GM23338 (cell line): Measurements from ENCODE around the gene ORAI3. TPM values are rescaled to one million over a fixed set of nuclear protein-coding genes. Genes with fewer than 3 reads are reported as not detected.

Experiments
- ATAC-seq: fragments of 200-7000 bp; cut with Tn5 transposase; 3 replicates; pipeline ENCODE4 v1.9.1; 2020
- DNase-seq: peaks from one replicate; pipeline ENCODE4 v3.0.0-alpha.2; 2015; ENCODE audit warnings: low spot score
- H2AFZ ChIP-seq: fragments of 200-600 bp; sonication (generic); 2 replicates; pipeline ENCODE4 v1.8.0; 2016; ENCODE audit warnings: antibody characterized with exemption, mild to moderate bottlenecking, moderate library complexity
- H3F3A ChIP-seq: fragments of 200-600 bp; sonication (generic); replicated peaks from 2 replicates; pipeline ENCODE4 v1.8.0; 2017; ENCODE audit warnings: antibody characterized with exemption, mixed run types, low read depth
- H3K27ac ChIP-seq: fragments of 200-600 bp; sonication (generic); 2 replicates; pipeline ENCODE4 v1.6.1; 2016; ENCODE audit warnings: low read depth
- H3K27me3 ChIP-seq: fragments of 200-600 bp; sonication (generic); 2 replicates; pipeline ENCODE4 v1.8.0; 2016; ENCODE audit warnings: mild to moderate bottlenecking, mixed run types, moderate library complexity; ENCODE audit not compliant: insufficient read depth
- H3K36me3 ChIP-seq: fragments of 200-600 bp; sonication (generic); 2 replicates; pipeline ENCODE4 v1.8.0; 2016; ENCODE audit warnings: mild to moderate bottlenecking; ENCODE audit not compliant: insufficient read depth
- H3K4me1 ChIP-seq: fragments of 200-600 bp; sonication (generic); 2 replicates; pipeline ENCODE4 v1.8.0; 2016; ENCODE audit warnings: mild to moderate bottlenecking, moderate library complexity; ENCODE audit not compliant: insufficient read depth
- H3K4me2 ChIP-seq: fragments of 200-600 bp; sonication (generic); 2 replicates; pipeline ENCODE4 v1.7.1; 2017; ENCODE audit warnings: mixed run types
- H3K4me3 ChIP-seq: fragments of 200-600 bp; sonication (generic); 2 replicates; pipeline ENCODE4 v1.6.1; 2016; ENCODE audit warnings: mixed run types
- H3K79me2 ChIP-seq: fragments of 200-600 bp; sonication (generic); replicated peaks from 2 replicates; pipeline ENCODE4 v1.8.0; 2017; ENCODE audit warnings: mild to moderate bottlenecking; ENCODE audit not compliant: insufficient read depth
- H3K9me2 ChIP-seq: fragments of 200-600 bp; sonication (generic); 2 replicates; pipeline ENCODE4 v1.8.0; 2017; ENCODE audit not compliant: insufficient read depth
- H4K20me1 ChIP-seq: fragments of 200-600 bp; sonication (generic); replicated peaks from 2 replicates; pipeline ENCODE4 v1.8.0; 2017; ENCODE audit warnings: mild to moderate bottlenecking; ENCODE audit not compliant: insufficient read depth
- H3K27ac Mint-ChIP-seq: 2 replicates; pipeline ENCODE4 v1.8.0; 2020; ENCODE audit warnings: inconsistent platforms, mild to moderate bottlenecking, moderate library complexity, mixed read lengths
- H3K27me3 Mint-ChIP-seq: 3 replicates; pipeline ENCODE4 v1.8.0; 2022; ENCODE audit warnings: low read depth, mild to moderate bottlenecking, moderate library complexity, mixed read lengths, inconsistent platforms; ENCODE audit not compliant: insufficient read depth, poor library complexity
- H3K36me3 Mint-ChIP-seq: 3 replicates; pipeline ENCODE4 v1.8.0; 2021; ENCODE audit warnings: low read depth, mild to moderate bottlenecking, inconsistent platforms, moderate library complexity, mixed read lengths
- H3K4me1 Mint-ChIP-seq: 3 replicates; pipeline ENCODE4 v1.8.0; 2020; ENCODE audit warnings: mild to moderate bottlenecking, inconsistent platforms, mixed read lengths
- H3K4me3 Mint-ChIP-seq: 3 replicates; pipeline ENCODE4 v1.8.0; 2021; ENCODE audit warnings: moderate library complexity, mild to moderate bottlenecking, inconsistent platforms, mixed read lengths
- H3K9me3 Mint-ChIP-seq: 3 replicates; pipeline ENCODE4 v1.8.0; 2020; ENCODE audit warnings: moderate library complexity, mild to moderate bottlenecking, inconsistent platforms, mixed read lengths
- CREB1 ChIP-seq: fragments of 250-450 bp; sonication (Bioruptor Pico); IDR thresholded peaks from 2 replicates; pipeline ENCODE4 v1.5.0; 2020; ENCODE audit warnings: low read depth, mild to moderate bottlenecking, moderate library complexity
- EZH2 ChIP-seq: fragments of 200-600 bp; sonication (generic); IDR thresholded peaks from one replicate; pipeline ENCODE4 v1.8.0; 2017; ENCODE audit warnings: antibody characterized with exemption, mild to moderate bottlenecking, low read depth; ENCODE audit not compliant: unreplicated experiment
- EZH2phosphoT487 ChIP-seq: fragments of 200-600 bp; sonication (generic); IDR thresholded peaks from one replicate; pipeline ENCODE4 v1.8.1; 2018; ENCODE audit warnings: antibody characterized with exemption; ENCODE audit not compliant: unreplicated experiment
- NANOG ChIP-seq: IDR thresholded peaks from 2 replicates; pipeline ENCODE4 v1.6.1; 2016; ENCODE audit warnings: antibody characterized with exemption, borderline replicate concordance
- POLR2AphosphoS5 ChIP-seq: IDR thresholded peaks from 2 replicates; pipeline ENCODE4 v1.6.1; 2016; ENCODE audit warnings: antibody characterized with exemption, low read depth
- STAT1 ChIP-seq: IDR thresholded peaks from one replicate; pipeline ENCODE4 v1.6.1; 2016; ENCODE audit warnings: antibody characterized with exemption; ENCODE audit not compliant: unreplicated experiment
- ZNF114 ChIP-seq: fragments of 250-450 bp; sonication (Bioruptor Pico); IDR thresholded peaks from 2 replicates; pipeline ENCODE4 v1.5.0; 2020; ENCODE audit warnings: mild to moderate bottlenecking, moderate library complexity
- ZNF331 ChIP-seq: fragments of 250-450 bp; sonication (Bioruptor Pico); IDR thresholded peaks from 2 replicates; pipeline ENCODE4 v1.5.0; 2020; ENCODE audit warnings: low read depth, mild to moderate bottlenecking, moderate library complexity
- polyA plus RNA-seq: library from polyadenylated mRNA; unstranded; fragments of >200 nt; fragmentation: Nextera tagmentation; extraction: Ambion mirVana; gene quantifications from 2 replicates; pipeline ENCODE4 v1.2.1, GENCODE V29; 2016
- total RNA-seq: library from RNA; depleted of rRNA; stranded (reverse); fragments of >200 nt; shearing (Covaris generic); gene quantifications from 2 replicates; pipeline ENCODE4 v1.2.3, GENCODE V29; 2014
- TF ChIP-seq, protein P1 (sequence below): IDR thresholded peaks from one replicate; pipeline ENCODE4 v1.6.1; 2018; ENCODE audit warnings: antibody characterized with exemption; ENCODE audit not compliant: unreplicated experiment
- TF ChIP-seq, protein P2 (sequence below): IDR thresholded peaks from 2 replicates; pipeline ENCODE4 v1.6.1; 2016; ENCODE audit warnings: antibody characterized with exemption
- TF ChIP-seq, protein P3 (sequence below), 2 experiments: fragments of 200-600 bp in 1 of 2; sonication (generic) in 1 of 2; conservative IDR thresholded peaks; 2 replicates each; pipeline versions ENCODE4 v1.5.1 to v1.6.1; 2016 to 2017; ENCODE audit warnings: antibody characterized with exemption in 2 of 2, low read depth in 2 of 2, mild to moderate bottlenecking in 2 of 2, moderate library complexity in 1 of 2

ORAI3 gene
- total and polyA plus RNA-seq, 2 experiments from 2014 or later = 6.9 to 15.9 TPM

DNA sequence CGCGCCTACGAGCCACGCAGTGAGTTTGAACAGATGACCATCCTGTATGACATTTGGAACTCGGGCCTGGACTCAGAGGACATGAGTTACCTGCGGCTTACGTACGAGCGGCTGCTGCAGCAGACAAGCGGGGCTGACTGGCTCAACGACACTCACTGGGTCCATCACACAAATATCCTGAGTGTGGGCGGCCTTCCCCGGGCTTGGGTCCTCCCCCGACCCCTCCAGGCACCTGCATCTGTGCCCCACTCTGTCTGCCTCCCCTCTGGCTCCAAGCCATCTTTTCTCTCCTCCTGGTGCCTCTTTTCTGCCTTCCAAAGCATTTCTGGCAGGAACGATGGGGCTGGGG is 31.1 kb downstream of the ORAI3 start (continued):
- TF ChIP-seq, protein P1, sequence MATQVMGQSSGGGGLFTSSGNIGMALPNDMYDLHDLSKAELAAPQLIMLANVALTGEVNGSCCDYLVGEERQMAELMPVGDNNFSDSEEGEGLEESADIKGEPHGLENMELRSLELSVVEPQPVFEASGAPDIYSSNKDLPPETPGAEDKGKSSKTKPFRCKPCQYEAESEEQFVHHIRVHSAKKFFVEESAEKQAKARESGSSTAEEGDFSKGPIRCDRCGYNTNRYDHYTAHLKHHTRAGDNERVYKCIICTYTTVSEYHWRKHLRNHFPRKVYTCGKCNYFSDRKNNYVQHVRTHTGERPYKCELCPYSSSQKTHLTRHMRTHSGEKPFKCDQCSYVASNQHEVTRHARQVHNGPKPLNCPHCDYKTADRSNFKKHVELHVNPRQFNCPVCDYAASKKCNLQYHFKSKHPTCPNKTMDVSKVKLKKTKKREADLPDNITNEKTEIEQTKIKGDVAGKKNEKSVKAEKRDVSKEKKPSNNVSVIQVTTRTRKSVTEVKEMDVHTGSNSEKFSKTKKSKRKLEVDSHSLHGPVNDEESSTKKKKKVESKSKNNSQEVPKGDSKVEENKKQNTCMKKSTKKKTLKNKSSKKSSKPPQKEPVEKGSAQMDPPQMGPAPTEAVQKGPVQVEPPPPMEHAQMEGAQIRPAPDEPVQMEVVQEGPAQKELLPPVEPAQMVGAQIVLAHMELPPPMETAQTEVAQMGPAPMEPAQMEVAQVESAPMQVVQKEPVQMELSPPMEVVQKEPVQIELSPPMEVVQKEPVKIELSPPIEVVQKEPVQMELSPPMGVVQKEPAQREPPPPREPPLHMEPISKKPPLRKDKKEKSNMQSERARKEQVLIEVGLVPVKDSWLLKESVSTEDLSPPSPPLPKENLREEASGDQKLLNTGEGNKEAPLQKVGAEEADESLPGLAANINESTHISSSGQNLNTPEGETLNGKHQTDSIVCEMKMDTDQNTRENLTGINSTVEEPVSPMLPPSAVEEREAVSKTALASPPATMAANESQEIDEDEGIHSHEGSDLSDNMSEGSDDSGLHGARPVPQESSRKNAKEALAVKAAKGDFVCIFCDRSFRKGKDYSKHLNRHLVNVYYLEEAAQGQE = no peak
- no peak for TF ChIP-seq ZNF114 (CRISPR knock-in tag)
- TF ChIP-seq, protein P2, sequence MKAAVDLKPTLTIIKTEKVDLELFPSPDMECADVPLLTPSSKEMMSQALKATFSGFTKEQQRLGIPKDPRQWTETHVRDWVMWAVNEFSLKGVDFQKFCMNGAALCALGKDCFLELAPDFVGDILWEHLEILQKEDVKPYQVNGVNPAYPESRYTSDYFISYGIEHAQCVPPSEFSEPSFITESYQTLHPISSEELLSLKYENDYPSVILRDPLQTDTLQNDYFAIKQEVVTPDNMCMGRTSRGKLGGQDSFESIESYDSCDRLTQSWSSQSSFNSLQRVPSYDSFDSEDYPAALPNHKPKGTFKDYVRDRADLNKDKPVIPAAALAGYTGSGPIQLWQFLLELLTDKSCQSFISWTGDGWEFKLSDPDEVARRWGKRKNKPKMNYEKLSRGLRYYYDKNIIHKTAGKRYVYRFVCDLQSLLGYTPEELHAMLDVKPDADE = no peak
- TF ChIP-seq POLR2AphosphoS5 = no peak
- no peak for TF ChIP-seq CREB1

DNA sequence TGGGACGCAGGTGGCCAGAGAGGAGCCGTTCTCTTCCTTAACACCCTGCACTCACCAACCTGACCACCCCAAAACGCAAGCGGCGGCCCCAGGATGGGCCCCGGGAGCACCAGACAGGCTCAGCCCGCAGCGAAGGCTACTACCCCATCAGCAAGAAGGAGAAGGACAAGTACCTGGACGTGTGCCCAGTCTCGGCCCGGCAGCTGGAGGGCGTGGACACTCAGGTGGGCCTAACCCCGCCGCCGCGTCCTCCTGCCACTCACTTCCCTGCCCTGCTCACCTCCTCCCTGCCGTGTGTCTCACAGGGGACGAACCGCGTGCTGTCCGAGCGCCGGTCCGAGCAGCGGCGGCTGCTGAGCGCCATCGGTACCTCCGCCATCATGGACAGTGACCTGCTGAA is 31.6 kb downstream of the ORAI3 start:
- no peak for TF ChIP-seq CREB1
- TF ChIP-seq, protein P3, sequence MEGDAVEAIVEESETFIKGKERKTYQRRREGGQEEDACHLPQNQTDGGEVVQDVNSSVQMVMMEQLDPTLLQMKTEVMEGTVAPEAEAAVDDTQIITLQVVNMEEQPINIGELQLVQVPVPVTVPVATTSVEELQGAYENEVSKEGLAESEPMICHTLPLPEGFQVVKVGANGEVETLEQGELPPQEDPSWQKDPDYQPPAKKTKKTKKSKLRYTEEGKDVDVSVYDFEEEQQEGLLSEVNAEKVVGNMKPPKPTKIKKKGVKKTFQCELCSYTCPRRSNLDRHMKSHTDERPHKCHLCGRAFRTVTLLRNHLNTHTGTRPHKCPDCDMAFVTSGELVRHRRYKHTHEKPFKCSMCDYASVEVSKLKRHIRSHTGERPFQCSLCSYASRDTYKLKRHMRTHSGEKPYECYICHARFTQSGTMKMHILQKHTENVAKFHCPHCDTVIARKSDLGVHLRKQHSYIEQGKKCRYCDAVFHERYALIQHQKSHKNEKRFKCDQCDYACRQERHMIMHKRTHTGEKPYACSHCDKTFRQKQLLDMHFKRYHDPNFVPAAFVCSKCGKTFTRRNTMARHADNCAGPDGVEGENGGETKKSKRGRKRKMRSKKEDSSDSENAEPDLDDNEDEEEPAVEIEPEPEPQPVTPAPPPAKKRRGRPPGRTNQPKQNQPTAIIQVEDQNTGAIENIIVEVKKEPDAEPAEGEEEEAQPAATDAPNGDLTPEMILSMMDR (conservative IDR thresholded peaks at IDR 0.05; ENCODE audit: low read depth in 2 of 2) = no peak
- Mint-ChIP-seq H3K4me3 (no peak overlapping the region), H3K9me3 (peaks cover 2% of the 10 kb centered on the region; the same call in 1 of the 3 replicates), H3K27me3 (peaks cover 16% of the 10 kb centered on the region), H3K4me1 (peaks cover 2% of the 10 kb centered on the region; the same call in 2 of the 3 replicates), H3K27ac (no peak overlapping the region), H3K36me3 (peaks cover 54% of the 10 kb centered on the region)
- Histone ChIP-seq H3K27ac (no peak overlapping the region), H3K79me2 (no peaks in the 10 kb centered on the region), H3K27me3 (no peaks in the 10 kb centered on the region), H4K20me1 (peaks cover 16% of the 10 kb centered on the region), H3K4me2 (no peak overlapping the region), H3K4me1 (no peaks in the 10 kb centered on the region), H3F3A (peaks cover 10% of the 10 kb centered on the region), H3K9me2 (no peaks in the 10 kb centered on the region), H3K4me3 (no peak overlapping the region), H3K36me3 (peaks cover 9% of the 10 kb centered on the region; the same call in 1 of the 2 replicates), H2AFZ (no peak overlapping the region)
- DNase-seq (no peak), ATAC-seq (no peak)

DNA sequence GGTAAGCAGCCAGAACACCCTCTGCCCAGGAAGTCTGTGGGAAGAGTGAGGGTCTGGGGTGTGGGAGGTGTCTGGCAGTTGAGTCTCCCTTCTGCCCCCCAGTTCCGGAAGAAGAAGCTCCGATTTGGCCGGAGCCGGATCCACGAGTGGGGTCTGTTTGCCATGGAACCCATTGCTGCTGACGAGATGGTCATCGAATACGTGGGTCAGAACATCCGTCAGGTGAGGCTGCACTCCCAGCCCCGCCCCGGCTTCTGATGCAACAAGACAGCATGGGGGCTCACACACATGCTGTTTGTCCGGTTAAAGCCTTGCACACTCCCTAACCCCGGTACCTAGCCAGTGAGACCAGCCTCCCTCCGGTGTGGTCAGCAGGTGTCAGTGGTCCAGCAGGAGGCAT is 32.1 kb downstream of the ORAI3 start:
- peaks cover 2% of the 10 kb centered on the region; the same call in 1 of the 3 replicates for H3K9me3 Mint-ChIP-seq
- no peak overlapping the region for H3K4me3 Mint-ChIP-seq
- H4K20me1 ChIP-seq = peaks cover 16% of the 10 kb centered on the region
- DNase-seq (no peak), ATAC-seq (no peak)
- H3K27ac Mint-ChIP-seq = no peak overlapping the region
- no peak overlapping the region for H3K4me2 ChIP-seq
- peaks cover 16% of the 10 kb centered on the region for H3K27me3 Mint-ChIP-seq
- peaks cover 5% of the 10 kb centered on the region; the same call in 1 of the 2 replicates for H3K36me3 ChIP-seq
- peaks cover 48% of the 10 kb centered on the region for H3K36me3 Mint-ChIP-seq
- no peak overlapping the region for H3K27ac ChIP-seq
- H3K4me3 ChIP-seq = no peak overlapping the region
- no peak overlapping the region for H2AFZ ChIP-seq
- H3K4me1 ChIP-seq = no peaks in the 10 kb centered on the region
- H3K79me2 ChIP-seq = no peaks in the 10 kb centered on the region
- no peaks in the 10 kb centered on the region for H3K9me2 ChIP-seq
- no peaks in the 10 kb centered on the region for H3K27me3 ChIP-seq
- H3K4me1 Mint-ChIP-seq = peaks cover 2% of the 10 kb centered on the region; the same call in 2 of the 3 replicates
- H3F3A ChIP-seq = peaks cover 7% of the 10 kb centered on the region
- no peak for TF ChIP-seq EZH2phosphoT487
- no peak for TF ChIP-seq ZNF331 (CRISPR knock-in tag)
- TF ChIP-seq, protein P2 = no peak
- TF ChIP-seq, protein P1 = no peak
- TF ChIP-seq EZH2 = no peak
- no peak for TF ChIP-seq NANOG
- TF ChIP-seq CREB1 = no peak
- TF ChIP-seq STAT1 = no peak
